GM12878 (cell line): Measurements from ENCODE around the gene LMF1. TPM values are rescaled to one million over a fixed set of nuclear protein-coding genes. Genes with fewer than 3 reads are reported as not detected.

ENCODE experiments used
- ATAC-seq: fragments of 200-7000 bp; cut with Tn5 transposase; 3 replicates; pipeline ENCODE4 v1.9.1; 2020; ENCODE audit warnings: mild to moderate bottlenecking, moderate library complexity
- BruUV-seq: library from RNA; stranded (reverse); fragments of 400-500 nt; replicated peaks from 2 replicates; lab custom pipeline; 2021; lab: Mats Ljungman, UMichigan
- CTCF ChIA-PET: fragments of 300-600 bp; sonication (Branson Sonifier 250); formaldehyde crosslinking; extraction: SDS; loops from one replicate; lab custom pipeline; 2021; ENCODE audit warnings: inconsistent platforms; lab: Yijun Ruan, JAX
- POLR2A ChIA-PET: fragments of 350-600 bp; formaldehyde crosslinking; extraction: SDS; loops from one replicate; lab custom pipeline; 2021; ENCODE audit warnings: inconsistent platforms; lab: Charles Lee
- RAD21 ChIA-PET: fragments of 300-600 bp; sonication (Branson Sonifier 250); formaldehyde crosslinking; loops from one replicate; lab custom pipeline; 2023; ENCODE audit warnings: antibody characterized with exemption; ENCODE audit not compliant: unreplicated experiment; lab: Charles Lee
- SMC1A ChIA-PET: fragments of 300-600 bp; sonication (Branson Sonifier 250); formaldehyde crosslinking; loops from one replicate; lab custom pipeline; 2023; ENCODE audit not compliant: unreplicated experiment, uncharacterized antibody; lab: Charles Lee
- DNase-seq: peaks from one replicate; pipeline ENCODE4 v3.0.0-alpha.2; 2011; ENCODE audit warnings: low read depth, low spot score
- FAIRE-seq: peaks from 3 replicates; lab custom pipeline; 2011; peaks lifted over from hg19 to GRCh38; lab: Jason Lieb, UNC
- H2AFZ ChIP-seq: 2 replicates; pipeline ENCODE4 v1.6.0; 2011; ENCODE audit warnings: low read depth, low read length, control low read depth; ENCODE audit not compliant: control insufficient read depth
- H3K27ac ChIP-seq: 2 replicates; pipeline ENCODE4 v1.5.1; 2011; ENCODE audit warnings: control low read depth; ENCODE audit not compliant: control insufficient read depth, insufficient read depth
- H3K27me3 ChIP-seq, 2 experiments: replicated peaks in 1 of 2; 2 replicates each; pipeline versions ENCODE4 v1.6.0 to v1.6.1; 2011; ENCODE audit warnings: low read length in 1 of 2; ENCODE audit not compliant: control insufficient read depth in 2 of 2, insufficient read depth in 2 of 2
- H3K36me3 ChIP-seq, 2 experiments: 2 replicates each; pipeline ENCODE4 v1.5.1; 2011; ENCODE audit warnings: low read length in 1 of 2; ENCODE audit not compliant: control insufficient read depth in 2 of 2, insufficient read depth in 2 of 2
- H3K4me1 ChIP-seq: 2 replicates; pipeline ENCODE4 v1.6.1; 2011; ENCODE audit warnings: mild to moderate bottlenecking, low read length, moderate library complexity, mixed read lengths; ENCODE audit not compliant: control insufficient read depth, insufficient read depth
- H3K4me2 ChIP-seq: 2 replicates; pipeline ENCODE4 v1.6.0; 2011; ENCODE audit warnings: control low read depth; ENCODE audit not compliant: control insufficient read depth, insufficient read depth
- H3K4me3 ChIP-seq: fragments of 200-600 bp; sonication (generic); 2 replicates; pipeline ENCODE4 v1.5.1; 2016
- H3K79me2 ChIP-seq: 2 replicates; pipeline ENCODE4 v1.6.0; 2011; ENCODE audit warnings: low read length; ENCODE audit not compliant: control insufficient read depth, insufficient read depth
- H3K9ac ChIP-seq: 2 replicates; pipeline ENCODE4 v1.8.0; 2011; ENCODE audit warnings: low read length, control low read depth, mixed read lengths; ENCODE audit not compliant: control insufficient read depth, insufficient read depth
- H3K9me3 ChIP-seq: replicated peaks from 3 replicates; pipeline ENCODE4 v1.5.1; 2011; ENCODE audit warnings: mild to moderate bottlenecking, low read length; ENCODE audit not compliant: control insufficient read depth, insufficient read depth
- H4K20me1 ChIP-seq: 2 replicates; pipeline ENCODE4 v1.6.0; 2011; ENCODE audit not compliant: control insufficient read depth, insufficient read depth
- BHLHE40 ChIP-seq, 2 experiments: fragments of 450-650 bp in 1 of 2; IDR thresholded peaks; 2 replicates each; pipeline ENCODE4 v1.6.1; 2011 to 2017; ENCODE audit warnings: low read depth in 2 of 2, borderline replicate concordance in 1 of 2, improper control_type of control experiment in 1 of 2, low read length in 1 of 2, mild to moderate bottlenecking in 1 of 2
- CEBPZ ChIP-seq: fragments of 150-350 bp; IDR thresholded peaks from 2 replicates; pipeline ENCODE4 v1.6.1; 2016; ENCODE audit warnings: low read depth, low read length
- CREB1 ChIP-seq: IDR thresholded peaks from 2 replicates; pipeline ENCODE4 v1.6.1; 2012; ENCODE audit warnings: low read depth, mild to moderate bottlenecking, inconsistent platforms
- GABPA ChIP-seq: IDR thresholded peaks from 2 replicates; pipeline ENCODE4 v1.6.1; 2014; ENCODE audit warnings: antibody characterized with exemption, low read depth, mild to moderate bottlenecking, inconsistent platforms
- IRF3 ChIP-seq: fragments of 450-650 bp; IDR thresholded peaks from 2 replicates; pipeline ENCODE4 v1.6.1; 2014; ENCODE audit warnings: mild to moderate bottlenecking
- MEF2B ChIP-seq: fragments of 450-650 bp; IDR thresholded peaks from 2 replicates; pipeline ENCODE4 v1.6.1; 2018; ENCODE audit warnings: mild to moderate bottlenecking, moderate library complexity; ENCODE audit not compliant: partially characterized antibody, poor library complexity, severe bottlenecking
- NR2C2 ChIP-seq: IDR thresholded peaks from 2 replicates; pipeline ENCODE4 v1.6.1; 2011; ENCODE audit warnings: borderline replicate concordance, low read depth; ENCODE audit not compliant: control insufficient read depth, insufficient read length
- NR2F1 ChIP-seq: fragments of 450-650 bp; conservative IDR thresholded peaks from 2 replicates; pipeline ENCODE4 v1.6.1; 2017; ENCODE audit warnings: mild to moderate bottlenecking
- PAX5 ChIP-seq: IDR thresholded peaks from 2 replicates; pipeline ENCODE4 v1.6.1; 2011; ENCODE audit warnings: low read depth, low read length, borderline replicate concordance
- SMAD5 ChIP-seq: IDR thresholded peaks from 2 replicates; pipeline ENCODE4 v1.6.1; 2016; ENCODE audit warnings: antibody characterized with exemption, low read depth
- SP1 ChIP-seq: IDR thresholded peaks from one replicate; pipeline ENCODE4 v1.6.1; 2011; ENCODE audit warnings: low read depth, low read length
- SUZ12 ChIP-seq: fragments of 200-600 bp; sonication (generic); IDR thresholded peaks from one replicate; pipeline ENCODE4 v1.6.1; 2018; ENCODE audit warnings: antibody characterized with exemption, mild to moderate bottlenecking; ENCODE audit not compliant: unreplicated experiment
- YY1 ChIP-seq: IDR thresholded peaks from 2 replicates; pipeline ENCODE4 v1.6.1; 2011; ENCODE audit warnings: low read depth, mild to moderate bottlenecking, low read length
- ZNF24 ChIP-seq: fragments of 450-650 bp; IDR thresholded peaks from 2 replicates; pipeline ENCODE4 v1.6.1; 2017; ENCODE audit warnings: antibody characterized with exemption, mild to moderate bottlenecking
- ZNF622 ChIP-seq: fragments of 450-650 bp; IDR thresholded peaks from 2 replicates; pipeline ENCODE4 v1.6.1; 2017; ENCODE audit warnings: mild to moderate bottlenecking, inconsistent platforms
- WGBS: methylation state at CpG from one replicate; pipeline ENCODE4 v1.1.6; 2016; ENCODE audit warnings: low lambda C conversion rate; ENCODE audit not compliant: insufficient replicate concordance, insufficient coverage; ENCODE audit errors: missing lambda C conversion rate; 5-methylcytosine and 5-hydroxymethylcytosine counted together
- in situ Hi-C: fragments of 300-500 bp; cut with MboI; formaldehyde crosslinking; loops from 9 replicates; pipeline ENCODE4 v1.14.3; 2018; ENCODE audit warnings: mixed read lengths
- intact Hi-C: fragments of 100-400 bp; cut with micrococcal nuclease; formaldehyde crosslinking; loops from one replicate; pipeline ENCODE4 v1.14.2; 2022; ENCODE audit not compliant: unreplicated experiment
- polyA plus RNA-seq, 11 experiments: library from polyadenylated mRNA; depleted of rRNA in 4 of 11; unstranded in 6 of 11; stranded (reverse) in 5 of 11; fragments of >200 nt; fragmentation: Nextera tagmentation in 4 of 11; fragmentation: Illumina TruSeq in 1 of 11; extraction: Ambion mirVana in 4 of 11; extraction: Trizol in 1 of 11; gene quantifications; 1 replicate in 1 of 11; 2 replicates in 10 of 11; pipeline versions ENCODE4 v1.2.1 to v1.2.3, GENCODE V29; 2011 to 2016; ENCODE audit warnings: inconsistent platforms in 2 of 11, missing spikeins in 2 of 11, low read depth in 1 of 11
- total RNA-seq, 4 experiments: library from RNA; depleted of rRNA in 3 of 4; stranded (reverse); fragments of >200 nt in 3 of 4; fragmentation: Illumina TruSeq in 1 of 4; extraction: Trizol in 1 of 4; gene quantifications; 2 replicates each; pipeline versions ENCODE4 v1.2.1 to v1.2.3, GENCODE V29; 2013 to 2021

LMF1 gene
- total and polyA plus RNA-seq, 10 of the 15 experiments (the other 5 are each of a cell fraction or from before 2014, with no cell fraction given): 0.18 to 3.2 (median 1.4) TPM; not detected in 1

- TF ChIP-seq CEBPZ (no peak), YY1 (no peak), BHLHE40 (IDR thresholded peaks at IDR 0.05; ENCODE audit: borderline replicate concordance in 1 of 2, low read depth in 2 of 2, low read length in 1 of 2) (no peak)
Measured at GRCh38 chr16:912322-912683, 58.5 kb downstream of the LMF1 start (continued).

- no peak for FAIRE-seq
Measured at GRCh38 chr16:911604-912321, 59.0 kb downstream of the LMF1 start.

More at GRCh38 chr16:911604-912321, 59.0 kb downstream of the LMF1 start:
- H3K27ac ChIP-seq: no peak overlapping the region
- H2AFZ ChIP-seq: no peak overlapping the region
- POLR2A ChIA-PET: no interaction called here
- H3K9me3 ChIP-seq: no peaks in the 10 kb centered on the region; the same call in 2 of the 3 replicates
- 89% methylated on average over 24 of the region's 24 CpGs for WGBS
- SMC1A ChIA-PET: no interaction called here
- CTCF ChIA-PET: no interaction called here
- no peaks in the 10 kb centered on the region for H3K4me1 ChIP-seq
- no peaks in the 10 kb centered on the region for H3K79me2 ChIP-seq
- intact Hi-C loops (no loop called here), in situ Hi-C loops (no loop called here)
- H4K20me1 ChIP-seq: no peaks in the 10 kb centered on the region
- H3K27me3 ChIP-seq: no peaks in the 10 kb centered on the region
- DNase-seq (no peak), ATAC-seq (no peak)
- no peak overlapping the region for H3K4me2 ChIP-seq
- no TSS peak for BruUV-seq
- RAD21 ChIA-PET: no interaction called here
- H3K4me3 ChIP-seq: no peak overlapping the region
- no peak overlapping the region for H3K9ac ChIP-seq
- no peaks in the 10 kb centered on the region for H3K36me3 ChIP-seq
- TF ChIP-seq GABPA (no peak), MEF2B (no peak), ZNF622 (no peak), IRF3 (no peak), CREB1 (no peak), SMAD5 (no peak), ZNF24 (no peak), NR2F1 (no peak), PAX5 (no peak), NR2C2 (no peak), SUZ12 (no peak), SP1 (no peak)
